Right lobe of liver (tissue), 4 donors: ENCODE data around the gene WDFY3.

ENCODE experiments used
- CTCF ChIP-seq, 4 donors: fragments of 200-600 bp in 3 of 4; fragments of 450-650 bp in 1 of 4; IDR thresholded peaks; one replicate each; pipeline versions ENCODE4 v1.5.1 to v1.8.0; 2016 to 2022; ENCODE audit warnings: antibody characterized with exemption in 4 of 4, mild to moderate bottlenecking in 2 of 4
- POLR2A ChIP-seq: fragments of 450-650 bp; IDR thresholded peaks from one replicate; pipeline ENCODE4 v1.6.1; 2017; ENCODE audit warnings: antibody characterized with exemption, mild to moderate bottlenecking
- donor health status: DM: no; HTN: no; CAD: no.
- donor health status: DM: no; HTN: no; CAD: no.
- donor health status: DM: no; HTN: yes; CAD: no.

GRCh38 chr4:84648178-84648577 is 318.3 kb downstream of the WDFY3 start:
- TF ChIP-seq POLR2A (no peak), CTCF (IDR thresholded peaks at IDR 0.05) (no peak)
